ENCODE data around the gene C2orf81. TPM values are rescaled to one million over a fixed set of nuclear protein-coding genes. Genes with fewer than 3 reads are reported as not detected.

C2orf81 gene
- polyA plus RNA-seq, 2 of the 4 experiments (the other 2 are of a cell fraction) = 0.88 to 2.0 TPM

DNA sequence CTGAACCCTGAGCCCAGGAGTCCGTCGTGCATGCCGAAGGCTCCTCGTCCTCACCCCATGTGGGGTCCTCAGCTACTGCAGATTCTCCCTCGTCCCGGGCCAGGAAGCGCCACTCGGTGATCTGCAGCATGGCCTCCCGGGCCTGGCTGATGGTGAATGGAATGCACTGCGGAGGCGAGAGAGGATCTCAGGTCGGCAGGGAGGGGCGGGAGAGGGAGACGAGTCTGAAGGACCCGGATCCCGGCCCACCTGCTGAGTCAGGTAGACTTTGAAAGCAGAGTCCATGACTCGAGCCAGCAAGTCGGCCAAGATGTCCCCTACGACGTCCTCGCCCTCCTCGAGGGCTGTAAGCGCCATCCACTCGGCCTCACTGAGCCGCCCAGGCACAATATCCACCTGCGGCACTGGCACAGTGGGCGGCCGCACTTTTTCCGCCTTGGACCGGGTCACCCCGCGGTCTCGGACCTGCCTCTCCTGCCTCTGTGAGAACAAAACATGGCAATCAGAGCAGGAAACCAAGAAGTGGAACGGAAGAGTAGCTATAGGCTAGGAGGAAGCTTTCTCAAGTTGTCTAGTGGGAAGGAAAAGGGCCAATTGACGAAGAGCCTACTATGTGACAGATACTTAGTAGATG lies 5.5 kb downstream of the C2orf81 start (continued):
- TF ChIP-seq, protein P1, sequence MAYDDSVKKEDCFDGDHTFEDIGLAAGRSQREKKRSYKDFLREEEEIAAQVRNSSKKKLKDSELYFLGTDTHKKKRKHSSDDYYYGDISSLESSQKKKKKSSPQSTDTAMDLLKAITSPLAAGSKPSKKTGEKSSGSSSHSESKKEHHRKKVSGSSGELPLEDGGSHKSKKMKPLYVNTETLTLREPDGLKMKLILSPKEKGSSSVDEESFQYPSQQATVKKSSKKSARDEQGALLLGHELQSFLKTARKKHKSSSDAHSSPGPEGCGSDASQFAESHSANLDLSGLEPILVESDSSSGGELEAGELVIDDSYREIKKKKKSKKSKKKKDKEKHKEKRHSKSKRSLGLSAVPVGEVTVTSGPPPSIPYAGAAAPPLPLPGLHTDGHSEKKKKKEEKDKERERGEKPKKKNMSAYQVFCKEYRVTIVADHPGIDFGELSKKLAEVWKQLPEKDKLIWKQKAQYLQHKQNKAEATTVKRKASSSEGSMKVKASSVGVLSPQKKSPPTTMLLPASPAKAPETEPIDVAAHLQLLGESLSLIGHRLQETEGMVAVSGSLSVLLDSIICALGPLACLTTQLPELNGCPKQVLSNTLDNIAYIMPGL (CRISPR knock-in tag; IDR thresholded peaks at IDR 0.05; ENCODE audit: borderline replicate concordance) = no peak
- TF ChIP-seq, protein P2, sequence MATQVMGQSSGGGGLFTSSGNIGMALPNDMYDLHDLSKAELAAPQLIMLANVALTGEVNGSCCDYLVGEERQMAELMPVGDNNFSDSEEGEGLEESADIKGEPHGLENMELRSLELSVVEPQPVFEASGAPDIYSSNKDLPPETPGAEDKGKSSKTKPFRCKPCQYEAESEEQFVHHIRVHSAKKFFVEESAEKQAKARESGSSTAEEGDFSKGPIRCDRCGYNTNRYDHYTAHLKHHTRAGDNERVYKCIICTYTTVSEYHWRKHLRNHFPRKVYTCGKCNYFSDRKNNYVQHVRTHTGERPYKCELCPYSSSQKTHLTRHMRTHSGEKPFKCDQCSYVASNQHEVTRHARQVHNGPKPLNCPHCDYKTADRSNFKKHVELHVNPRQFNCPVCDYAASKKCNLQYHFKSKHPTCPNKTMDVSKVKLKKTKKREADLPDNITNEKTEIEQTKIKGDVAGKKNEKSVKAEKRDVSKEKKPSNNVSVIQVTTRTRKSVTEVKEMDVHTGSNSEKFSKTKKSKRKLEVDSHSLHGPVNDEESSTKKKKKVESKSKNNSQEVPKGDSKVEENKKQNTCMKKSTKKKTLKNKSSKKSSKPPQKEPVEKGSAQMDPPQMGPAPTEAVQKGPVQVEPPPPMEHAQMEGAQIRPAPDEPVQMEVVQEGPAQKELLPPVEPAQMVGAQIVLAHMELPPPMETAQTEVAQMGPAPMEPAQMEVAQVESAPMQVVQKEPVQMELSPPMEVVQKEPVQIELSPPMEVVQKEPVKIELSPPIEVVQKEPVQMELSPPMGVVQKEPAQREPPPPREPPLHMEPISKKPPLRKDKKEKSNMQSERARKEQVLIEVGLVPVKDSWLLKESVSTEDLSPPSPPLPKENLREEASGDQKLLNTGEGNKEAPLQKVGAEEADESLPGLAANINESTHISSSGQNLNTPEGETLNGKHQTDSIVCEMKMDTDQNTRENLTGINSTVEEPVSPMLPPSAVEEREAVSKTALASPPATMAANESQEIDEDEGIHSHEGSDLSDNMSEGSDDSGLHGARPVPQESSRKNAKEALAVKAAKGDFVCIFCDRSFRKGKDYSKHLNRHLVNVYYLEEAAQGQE (IDR thresholded peaks at IDR 0.05) = no peak
- no peak for TF ChIP-seq POLR2AphosphoS2 (conservative IDR thresholded peaks at IDR 0.05; ENCODE audit: low read length)
- no peak for TF ChIP-seq RFX5 (IDR thresholded peaks at IDR 0.05)
- TF ChIP-seq FOSL2 (IDR thresholded peaks at IDR 0.05) = no peak
- no peak for TF ChIP-seq FOSL2 (CRISPR knock-in tag; IDR thresholded peaks at IDR 0.05)
- no peak for TF ChIP-seq CBX8 (IDR thresholded peaks at IDR 0.05)
- no peak for TF ChIP-seq BHLHE40 (IDR thresholded peaks at IDR 0.05; ENCODE audit: low read depth, low read length)
- no peak for TF ChIP-seq TFCP2L1 (CRISPR knock-in tag; IDR thresholded peaks at IDR 0.05)

DNA sequence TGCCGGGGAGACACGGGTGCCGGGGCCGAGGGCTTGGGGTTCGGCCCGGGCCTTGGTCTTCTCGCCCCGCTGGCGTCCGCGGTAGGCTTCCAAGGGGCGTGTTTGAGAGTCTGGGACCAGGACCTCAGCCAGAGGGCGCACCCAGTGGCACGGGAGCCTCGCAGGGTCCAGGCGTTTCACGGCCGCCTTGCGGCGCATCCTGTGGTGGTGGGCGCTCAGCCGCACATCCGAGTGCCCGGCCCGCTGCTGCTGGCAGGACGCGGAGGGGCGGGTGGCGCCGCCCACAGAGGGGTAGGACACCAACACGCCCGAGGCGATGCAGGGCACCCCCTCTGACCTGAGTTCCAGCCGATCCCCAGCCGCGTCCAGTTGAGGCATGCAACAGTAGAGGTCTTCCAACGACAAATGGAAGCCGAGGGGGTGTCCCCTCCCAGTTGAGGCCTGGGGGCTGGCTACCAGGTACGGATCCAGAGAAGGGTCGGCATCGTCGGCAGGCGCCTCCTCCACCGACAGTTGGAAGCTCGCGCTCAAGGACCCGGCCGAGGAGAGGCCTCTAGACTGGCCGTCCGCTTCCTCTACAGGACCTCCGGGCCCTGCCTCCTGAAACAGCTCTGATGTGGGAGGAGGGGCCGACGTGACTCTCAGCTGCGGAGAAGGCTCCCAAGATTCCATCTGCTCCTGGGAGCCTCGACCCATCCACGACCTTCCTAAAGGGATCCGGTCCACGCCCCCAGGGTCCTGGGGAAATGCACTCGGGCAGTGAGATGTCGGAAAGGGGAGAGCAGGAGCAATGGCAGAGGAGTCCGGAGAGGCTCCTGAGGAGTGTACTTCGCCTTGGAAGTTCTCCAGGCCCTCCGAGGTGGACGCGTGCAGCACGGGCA lies 6.3 kb downstream of the C2orf81 start:
- FAIRE-seq = no peak
- DNase-seq (ENCODE audit: low read depth in 1 of 2, low spot score in 1 of 2) = no peak
- H3K27ac ChIP-seq = no peak overlapping the region
- no peak overlapping the region for H3K4me3 ChIP-seq
- TF ChIP-seq NR3C1 (IDR thresholded peaks at IDR 0.05) = no peak
- TF ChIP-seq, protein P3, sequence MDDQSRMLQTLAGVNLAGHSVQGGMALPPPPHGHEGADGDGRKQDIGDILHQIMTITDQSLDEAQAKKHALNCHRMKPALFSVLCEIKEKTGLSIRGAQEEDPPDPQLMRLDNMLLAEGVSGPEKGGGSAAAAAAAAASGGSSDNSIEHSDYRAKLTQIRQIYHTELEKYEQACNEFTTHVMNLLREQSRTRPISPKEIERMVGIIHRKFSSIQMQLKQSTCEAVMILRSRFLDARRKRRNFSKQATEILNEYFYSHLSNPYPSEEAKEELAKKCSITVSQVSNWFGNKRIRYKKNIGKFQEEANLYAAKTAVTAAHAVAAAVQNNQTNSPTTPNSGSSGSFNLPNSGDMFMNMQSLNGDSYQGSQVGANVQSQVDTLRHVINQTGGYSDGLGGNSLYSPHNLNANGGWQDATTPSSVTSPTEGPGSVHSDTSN (IDR thresholded peaks at IDR 0.05) = no peak
- TF ChIP-seq HDAC2 (IDR thresholded peaks at IDR 0.05) = no peak
- no peak for TF ChIP-seq TP53 (CRISPR knock-in tag; IDR thresholded peaks at IDR 0.05)
- no peak for TF ChIP-seq TFCP2L1 (CRISPR knock-in tag; IDR thresholded peaks at IDR 0.05)
- no peak for TF ChIP-seq CBX2 (IDR thresholded peaks at IDR 0.05; ENCODE audit: borderline replicate concordance, low read depth)
- TF ChIP-seq, protein P4, sequence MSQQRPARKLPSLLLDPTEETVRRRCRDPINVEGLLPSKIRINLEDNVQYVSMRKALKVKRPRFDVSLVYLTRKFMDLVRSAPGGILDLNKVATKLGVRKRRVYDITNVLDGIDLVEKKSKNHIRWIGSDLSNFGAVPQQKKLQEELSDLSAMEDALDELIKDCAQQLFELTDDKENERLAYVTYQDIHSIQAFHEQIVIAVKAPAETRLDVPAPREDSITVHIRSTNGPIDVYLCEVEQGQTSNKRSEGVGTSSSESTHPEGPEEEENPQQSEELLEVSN (IDR thresholded peaks at IDR 0.05; ENCODE audit: borderline replicate concordance, low read depth) = no peak
- TF ChIP-seq ESRRA (IDR thresholded peaks at IDR 0.05; ENCODE audit: borderline replicate concordance, low read length) = no peak
- TF ChIP-seq BHLHE40 (IDR thresholded peaks at IDR 0.05; ENCODE audit: low read depth, low read length) = no peak
- TF ChIP-seq ZNF302 (CRISPR knock-in tag; IDR thresholded peaks at IDR 0.05) = no peak
- H3K9me3 ChIP-seq = no peaks in the 10 kb centered on the region
- ChIA-PET CTCF (interaction anchor here (0.6 to 3.0 kb wide), 2 partner anchors 23 to 1459 kb away, joined by 3 to 16 read pairs; no protein-coding TSS in a partner anchor), POLR2A (no interaction called here)
- ATAC-seq = no peak
- no peaks in the 10 kb centered on the region; the same call in 2 of the 3 replicates for H3K4me1 ChIP-seq
- WGBS (ENCODE audit: missing lambda C conversion rate) = 85% methylated on average over 64 of the region's 66 CpGs
- H3K4me2 ChIP-seq = no peak overlapping the region
